IMR-90 (cell line): Measurements from ENCODE around the gene RYR3. TPM values are rescaled to one million over a fixed set of nuclear protein-coding genes. Genes with fewer than 3 reads are reported as not detected.

Source experiments
- ATAC-seq: fragments of 200-7000 bp; cut with Tn5 transposase; 2 replicates; pipeline ENCODE4 v1.9.1; 2020; ENCODE audit warnings: low read depth, mild to moderate bottlenecking, moderate library complexity
- BruUV-seq: library from RNA; stranded (reverse); fragments of 400-500 nt; replicated peaks from 2 replicates; lab custom pipeline; 2021; lab: Mats Ljungman, UMichigan
- CTCF ChIA-PET: fragments of 300-600 bp; formaldehyde crosslinking; extraction: SDS; loops from one replicate; lab custom pipeline; 2021; ENCODE audit warnings: antibody characterized with exemption; lab: Yijun Ruan, JAX
- POLR2A ChIA-PET: fragments of 300-600 bp; sonication (Branson Sonifier 250); formaldehyde crosslinking; loops from one replicate; lab custom pipeline; 2022; ENCODE audit warnings: antibody characterized with exemption; ENCODE audit not compliant: unreplicated experiment; lab: Charles Lee
- DNase-seq: peaks from one replicate; pipeline ENCODE4 v3.0.0; 2013
- H2AFZ ChIP-seq: replicated peaks from 2 replicates; pipeline ENCODE3; 2013; ENCODE audit warnings: low read length, mild to moderate bottlenecking; ENCODE audit not compliant: poor library complexity
- H2AK5ac ChIP-seq: 2 replicates; pipeline ENCODE4 v1.6.1; 2013; ENCODE audit warnings: low read depth, low read length, inconsistent platforms
- H2AK9ac ChIP-seq: replicated peaks from 2 replicates; pipeline ENCODE3; 2013; ENCODE audit warnings: mild to moderate bottlenecking, low read depth, low read length, moderate library complexity; ENCODE audit not compliant: poor library complexity
- H2BK120ac ChIP-seq: 2 replicates; pipeline ENCODE4 v1.6.1; 2013; ENCODE audit warnings: low read depth, low read length, inconsistent platforms
- H2BK15ac ChIP-seq: 3 replicates; pipeline ENCODE4 v1.6.1; 2013; ENCODE audit warnings: low read depth, low read length, inconsistent platforms
- H2BK20ac ChIP-seq: 2 replicates; pipeline ENCODE4 v1.6.1; 2013; ENCODE audit warnings: low read depth, mild to moderate bottlenecking, inconsistent platforms, low read length, moderate library complexity
- H2BK5ac ChIP-seq: 2 replicates; pipeline ENCODE4 v1.6.1; 2013; ENCODE audit warnings: mild to moderate bottlenecking, low read depth, low read length, inconsistent platforms; ENCODE audit not compliant: poor library complexity, severe bottlenecking
- H3K14ac ChIP-seq: replicated peaks from 2 replicates; pipeline ENCODE4 v1.6.1; 2013; ENCODE audit warnings: low read depth, low read length, inconsistent platforms
- H3K18ac ChIP-seq: 2 replicates; pipeline ENCODE4 v1.6.1; 2013; ENCODE audit warnings: low read depth, low read length, control low read depth
- H3K23ac ChIP-seq: 2 replicates; pipeline ENCODE4 v1.6.1; 2013; ENCODE audit warnings: low read depth, low read length, inconsistent platforms
- H3K27ac ChIP-seq: 2 replicates; pipeline ENCODE4 v1.5.1; 2013; ENCODE audit warnings: mild to moderate bottlenecking, control low read depth, low read length; ENCODE audit not compliant: insufficient read depth
- H3K27me3 ChIP-seq: 2 replicates; pipeline ENCODE4 v1.6.1; 2013; ENCODE audit warnings: low read length; ENCODE audit not compliant: control insufficient read depth, insufficient read depth
- H3K36me3 ChIP-seq: 2 replicates; pipeline ENCODE4 v1.6.1; 2013; ENCODE audit warnings: low read length, mixed read lengths; ENCODE audit not compliant: control insufficient read depth, insufficient read depth
- H3K4ac ChIP-seq: 2 replicates; pipeline ENCODE4 v1.6.1; 2013; ENCODE audit warnings: low read depth, low read length, inconsistent platforms
- H3K4me1 ChIP-seq: 2 replicates; pipeline ENCODE4 v1.6.1; 2013; ENCODE audit warnings: low read length, mixed read lengths; ENCODE audit not compliant: control insufficient read depth, insufficient read depth
- H3K4me2 ChIP-seq: 2 replicates; pipeline ENCODE4 v1.6.1; 2013; ENCODE audit warnings: low read depth, mild to moderate bottlenecking, control low read depth, low read length, moderate library complexity
- H3K4me3 ChIP-seq: 2 replicates; pipeline ENCODE4 v1.5.1; 2013; ENCODE audit warnings: low read depth, mild to moderate bottlenecking, control low read depth, low read length, moderate library complexity; ENCODE audit not compliant: insufficient read depth
- H3K56ac ChIP-seq: 2 replicates; pipeline ENCODE4 v1.6.1; 2013; ENCODE audit warnings: low read length, inconsistent platforms; ENCODE audit not compliant: insufficient read depth; ENCODE audit errors: extremely low read depth
- H3K79me1 ChIP-seq, 2 experiments: 2 replicates each; pipeline ENCODE4 v1.6.1; 2013; ENCODE audit warnings: low read length in 2 of 2, inconsistent platforms in 1 of 2, low read depth in 1 of 2
- H3K9ac ChIP-seq: 2 replicates; pipeline ENCODE4 v1.6.1; 2013; ENCODE audit warnings: low read depth, low read length, control low read depth
- H3K9me1 ChIP-seq: 2 replicates; pipeline ENCODE4 v1.6.1; 2013; ENCODE audit warnings: low read length, inconsistent platforms; ENCODE audit not compliant: insufficient read depth
- H3K9me3 ChIP-seq: 2 replicates; pipeline ENCODE4 v1.6.1; 2013; ENCODE audit warnings: low read length; ENCODE audit not compliant: control insufficient read depth, insufficient read depth
- H4K20me1 ChIP-seq: 2 replicates; pipeline ENCODE4 v1.6.1; 2013; ENCODE audit warnings: low read length, inconsistent platforms; ENCODE audit not compliant: insufficient read depth
- H4K5ac ChIP-seq: 2 replicates; pipeline ENCODE4 v1.6.1; 2013; ENCODE audit warnings: mild to moderate bottlenecking, low read depth, low read length, control low read depth
- H4K8ac ChIP-seq, 2 experiments: 2 replicates each; pipeline ENCODE4 v1.6.1; 2013; ENCODE audit warnings: low read depth in 2 of 2, low read length in 2 of 2, control low read depth in 1 of 2, inconsistent platforms in 1 of 2
- H4K91ac ChIP-seq: 2 replicates; pipeline ENCODE4 v1.6.1; 2013; ENCODE audit warnings: low read depth, low read length, inconsistent platforms; ENCODE audit not compliant: insufficient read depth
- CEBPB ChIP-seq: IDR thresholded peaks from 2 replicates; pipeline ENCODE4 v1.6.1; 2012; ENCODE audit warnings: low read depth, low read length, improper control_type of control experiment
- CTCF ChIP-seq: conservative IDR thresholded peaks from 2 replicates; pipeline ENCODE4 v1.5.1; 2012; ENCODE audit warnings: mild to moderate bottlenecking, low read depth, low read length, improper control_type of control experiment
- MAFK ChIP-seq: IDR thresholded peaks from 2 replicates; pipeline ENCODE4 v1.6.1; 2012; ENCODE audit warnings: low read depth, low read length, improper control_type of control experiment
- POLR2A ChIP-seq: IDR thresholded peaks from 2 replicates; pipeline ENCODE4 v1.6.1; 2012; ENCODE audit warnings: mild to moderate bottlenecking, low read depth, low read length
- RCOR1 ChIP-seq: IDR thresholded peaks from 2 replicates; pipeline ENCODE4 v1.6.1; 2012; ENCODE audit warnings: mild to moderate bottlenecking, low read length, improper control_type of control experiment; ENCODE audit not compliant: insufficient replicate concordance
- USF2 ChIP-seq: fragments of 150-350 bp; IDR thresholded peaks from 2 replicates; pipeline ENCODE4 v1.6.1; 2017; ENCODE audit warnings: mild to moderate bottlenecking, antibody characterized with exemption, low read length, low read depth
- WGBS, 2 experiments: methylation state at CpG; one replicate each; pipeline versions ENCODE4 v1.1.5 to v1.1.7; 2013; ENCODE audit warnings: missing lambda C conversion rate in 2 of 2; ENCODE audit not compliant: insufficient read length in 1 of 2; ENCODE audit errors: extremely low coverage in 2 of 2; 5-methylcytosine and 5-hydroxymethylcytosine counted together
- dilution Hi-C: fragments of 300-500 bp; cut with HindIII; formaldehyde crosslinking; loops from one replicate; pipeline ENCODE4 v1.14.3; 2018; ENCODE audit warnings: low sequenced_read_pairs; ENCODE audit not compliant: unreplicated experiment
- in situ Hi-C: fragments of 300-500 bp; cut with MboI; formaldehyde crosslinking; loops from 3 replicates; pipeline ENCODE4 v1.14.3; 2019; ENCODE audit warnings: low sequenced_read_pairs, inconsistent platforms, mixed read lengths
- intact Hi-C: fragments of 100-400 bp; cut with micrococcal nuclease; formaldehyde crosslinking; loops from 2 replicates; pipeline ENCODE4 v1.10.0; 2022
- polyA plus RNA-seq, 3 experiments: library from polyadenylated mRNA; depleted of rRNA; stranded (reverse); fragments of >200 nt; gene quantifications; 2 replicates each; pipeline ENCODE4 v1.2.3, GENCODE V29; 2012; ENCODE audit warnings: low replicate concordance in 1 of 3
- total RNA-seq: library from RNA; depleted of rRNA; stranded (reverse); fragments of >200 nt; gene quantifications from 2 replicates; pipeline ENCODE4 v1.2.3, GENCODE V29; 2012

The RYR3 gene
- total and polyA plus RNA-seq, 2 of the 4 experiments (the other 2 are of a cell fraction), result 0.18 TPM; not detected in 1

GRCh38 chr15:33551860-33552259 is 241.1 kb downstream of the RYR3 start:
- no peak overlapping the region for H2BK15ac ChIP-seq

More at GRCh38 chr15:33551860-33552259, 241.1 kb downstream of the RYR3 start:
- no peaks in the 10 kb centered on the region for H3K4me1 ChIP-seq
- no peak overlapping the region for H3K23ac ChIP-seq
- no peak overlapping the region for H4K8ac ChIP-seq
- in situ Hi-C loops, result no loop called here
- H3K18ac ChIP-seq, result no peak overlapping the region
- no peaks in the 10 kb centered on the region for H3K79me1 ChIP-seq
- H3K9me1 ChIP-seq, result no peaks in the 10 kb centered on the region
- H3K4me2 ChIP-seq, result no peak overlapping the region
- DNase-seq (no peak), ATAC-seq (no peak)
- BruUV-seq, result no TSS peak
- no peak overlapping the region for H3K27ac ChIP-seq
- ChIA-PET POLR2A (no interaction called here), CTCF (no interaction called here)
- H3K9ac ChIP-seq, result no peak overlapping the region
- H3K14ac ChIP-seq, result no peak overlapping the region
- dilution Hi-C loops, result no loop called here
- H2AK9ac ChIP-seq, result peak overlapping the region; percentile 3
- H2BK20ac ChIP-seq, result no peak overlapping the region
- H4K5ac ChIP-seq, result no peak overlapping the region
- H3K27me3 ChIP-seq, result no peaks in the 10 kb centered on the region
- no peaks in the 10 kb centered on the region for H3K36me3 ChIP-seq
- no peak overlapping the region for H4K91ac ChIP-seq
- no peaks in the 10 kb centered on the region for H4K20me1 ChIP-seq
- 0% methylated on average over 1 of the region's 6 CpGs; no CpG with 5 or more reads in 1 of the 2 experiments for WGBS, 2 experiments
- H3K56ac ChIP-seq, result no peak overlapping the region
- H2BK120ac ChIP-seq, result no peak overlapping the region
- H3K9me3 ChIP-seq, result no peaks in the 10 kb centered on the region
- intact Hi-C loops, result no loop called here
- peak overlapping the region; percentile 0 for H2AFZ ChIP-seq
- no peak for TF ChIP-seq CTCF
- no peak for TF ChIP-seq CEBPB
- no peak for TF ChIP-seq USF2
- no peak for TF ChIP-seq RCOR1
- no peak for TF ChIP-seq POLR2A
- TF ChIP-seq MAFK, result no peak
- H3K4ac ChIP-seq, result no peak overlapping the region
- no peak overlapping the region for H2BK5ac ChIP-seq
- no peak overlapping the region for H3K4me3 ChIP-seq
- no peak overlapping the region for H2AK5ac ChIP-seq
